GM19463 (cell line): ENCODE measurements around the gene MYH14.
"Not testable (repeated sequence)": the region's sequence is repeated elsewhere in the genome, so short reads cannot be mapped to it uniquely, and the experiment has no call there.

ENCODE experiments used
- ATAC-seq: cut with Tn5 transposase; IDR thresholded peaks from one replicate; pipeline ENCODE4 v1.9.1; 2021; ENCODE audit warnings: mild to moderate bottlenecking, moderate library complexity; ENCODE audit not compliant: unreplicated experiment

Gene MYH14

GRCh38 chr19:50330365-50331078, 127.1 kb downstream of the MYH14 start:
- no peak for ATAC-seq

GRCh38 chr19:50331221-50331993, 128.0 kb downstream of the MYH14 start:
- no peak for ATAC-seq

- no peak for ATAC-seq
These were observed 128.5 kb downstream of the MYH14 start for GRCh38 chr19:50331994-50332243.

DNA sequence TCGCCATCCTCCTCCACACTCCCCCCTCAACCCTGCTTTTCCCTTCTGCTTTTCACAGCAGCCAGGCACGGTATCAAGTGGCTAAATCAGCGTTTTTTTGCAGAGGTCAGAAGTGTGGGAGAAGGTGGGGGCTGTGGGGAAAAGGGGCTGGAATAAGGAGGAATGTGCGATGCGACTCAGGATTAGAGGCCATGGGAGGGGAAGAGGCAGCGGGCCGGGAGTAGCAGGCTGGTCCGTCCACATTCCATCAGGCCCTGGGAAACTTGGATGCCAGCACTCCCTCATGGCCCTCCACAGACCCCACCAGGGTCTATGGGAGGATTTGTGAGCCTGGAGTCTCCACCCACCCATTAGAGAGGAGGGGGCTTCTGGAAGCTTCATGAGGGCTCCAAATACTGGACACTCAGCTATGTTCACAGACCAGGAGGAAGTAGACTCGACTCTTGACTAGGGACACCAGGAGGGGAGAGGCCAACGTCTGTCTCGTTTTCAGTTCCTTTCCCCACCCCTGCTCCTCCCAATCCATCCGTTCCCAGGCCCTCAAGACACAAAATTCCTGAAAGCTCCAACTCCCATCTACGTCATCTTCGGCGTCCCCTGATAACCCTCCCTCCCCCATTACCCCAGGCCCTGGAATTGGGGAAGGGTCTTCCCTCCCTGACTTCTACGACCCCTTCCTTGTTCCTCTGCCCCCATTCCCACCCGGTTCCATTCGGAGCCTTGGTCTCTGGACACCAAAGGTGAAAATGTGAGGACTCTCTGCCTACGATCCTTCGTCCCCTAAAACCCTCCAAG, 129.0 kb downstream of the MYH14 start:
- no peak for ATAC-seq

GRCh38 chr19:50333235-50333736, 129.9 kb downstream of the MYH14 start:
- peak; percentile 50 for ATAC-seq

- peak; percentile 39 for ATAC-seq
These were observed 130.6 kb downstream of the MYH14 start for GRCh38 chr19:50333737-50334617.

DNA sequence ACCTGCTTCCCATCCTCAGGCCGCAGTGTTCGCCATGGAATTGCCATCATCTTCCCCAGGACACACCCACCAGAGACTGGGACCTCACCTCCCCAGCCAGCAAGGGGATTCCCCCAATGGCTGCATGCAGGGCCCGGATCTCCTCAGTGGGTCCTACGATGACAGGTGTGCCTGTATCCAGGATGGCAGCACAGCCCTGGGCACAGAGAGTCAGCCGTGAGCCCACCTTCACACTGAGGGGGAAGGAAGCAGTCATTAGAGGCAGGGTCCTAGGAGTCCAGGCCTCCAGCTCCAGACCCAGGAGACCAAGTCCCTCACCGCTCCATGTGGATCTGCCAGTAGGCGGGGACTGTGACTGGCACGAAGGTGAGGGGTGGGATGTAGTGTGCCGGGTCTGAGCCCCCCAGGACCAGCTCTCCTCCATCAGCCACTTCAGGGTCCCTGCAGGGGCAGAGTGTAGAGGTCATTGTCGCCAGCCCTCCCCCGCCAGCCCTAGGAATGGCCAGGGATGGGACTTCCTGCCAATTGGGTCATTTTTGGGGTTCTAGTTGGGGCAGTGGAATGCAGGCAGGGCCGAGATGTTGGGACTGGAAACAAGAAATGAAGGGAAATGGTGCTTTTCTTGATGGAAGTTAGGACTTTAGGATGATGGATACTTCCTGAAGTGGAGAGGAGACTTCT, 131.5 kb downstream of the MYH14 start:
- no peak for ATAC-seq

DNA sequence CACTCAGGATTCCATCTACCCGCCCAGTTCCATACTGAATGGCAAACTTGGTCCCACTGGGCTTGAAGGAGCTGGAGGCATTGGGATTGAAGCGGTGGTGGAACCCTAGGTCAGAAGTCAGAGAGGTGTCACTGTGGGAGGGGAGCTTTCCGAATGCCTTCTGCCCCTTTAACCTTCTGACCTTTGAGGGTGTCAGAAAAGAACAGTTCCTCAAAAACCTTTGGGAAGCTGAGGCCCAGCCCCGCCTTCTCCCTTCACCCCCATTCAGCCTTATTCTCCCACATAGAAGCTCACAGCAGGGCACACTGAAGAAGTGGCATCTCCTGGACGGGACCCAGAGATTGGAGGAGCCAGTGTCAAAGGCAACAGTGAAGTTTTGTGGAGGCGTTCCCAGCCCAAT, 133.6 kb downstream of the MYH14 start:
- not testable (repeated sequence) for ATAC-seq

GRCh38 chr19:50340331-50340730, 136.9 kb downstream of the MYH14 start:
- no peak for ATAC-seq

DNA sequence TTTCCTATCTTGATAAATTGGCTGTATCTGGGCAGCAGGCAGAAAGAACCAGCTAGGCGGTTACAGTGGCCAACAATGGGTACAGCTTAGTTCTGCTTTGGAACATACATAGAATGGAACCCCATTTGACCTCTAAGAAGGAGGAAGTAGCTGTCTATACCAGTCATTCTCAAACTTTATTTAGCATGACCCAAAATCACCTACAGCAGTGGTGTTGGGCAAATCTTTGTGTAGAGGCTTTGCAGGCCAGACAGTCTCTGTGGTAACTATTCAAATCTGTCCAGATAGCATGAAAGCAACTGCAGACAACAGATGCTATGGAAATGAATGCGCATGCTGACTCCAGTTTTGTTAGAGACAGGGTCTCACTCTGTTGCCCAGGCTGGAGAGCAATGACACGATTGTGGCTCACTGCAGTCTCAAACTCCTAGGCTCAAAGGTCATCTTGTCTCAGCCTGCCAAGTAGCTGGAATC, 137.7 kb downstream of the MYH14 start:
- peak; percentile 65 for ATAC-seq

DNA sequence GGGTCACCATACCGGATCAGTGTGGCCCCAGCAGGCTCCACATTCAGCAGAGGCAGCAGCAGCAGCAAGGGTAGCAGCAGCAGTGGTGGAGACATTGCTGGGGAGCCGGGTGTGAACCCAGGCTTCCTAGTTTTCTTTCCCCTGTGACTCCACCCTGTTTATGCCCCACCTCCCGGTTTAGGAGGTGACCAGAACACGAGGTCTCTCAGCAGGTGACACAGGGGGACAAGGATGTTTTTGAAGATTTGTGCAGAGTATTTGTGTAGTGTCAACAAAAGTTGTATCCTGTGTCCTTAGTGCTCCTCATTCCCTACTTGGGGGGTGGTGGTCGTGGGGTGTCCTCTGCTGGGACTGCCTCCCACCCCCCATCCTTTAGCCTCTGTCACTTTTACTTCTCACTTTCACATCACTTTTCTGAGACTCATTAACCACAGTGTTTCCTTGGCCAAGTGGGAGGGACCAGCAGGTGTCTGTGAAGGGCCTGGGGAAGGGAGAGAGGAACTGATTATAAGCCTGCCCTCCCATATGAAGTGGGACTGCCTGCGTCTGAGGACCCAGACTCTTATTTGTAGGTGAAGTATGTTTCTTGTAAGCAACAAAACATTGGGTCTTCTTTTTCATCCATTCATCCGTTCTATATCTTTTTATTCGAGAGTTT, 141.4 kb downstream of the MYH14 start:
- no peak for ATAC-seq

- peak; percentile 54 for ATAC-seq
These were observed 143.7 kb downstream of the MYH14 start for GRCh38 chr19:50347089-50347581.

DNA sequence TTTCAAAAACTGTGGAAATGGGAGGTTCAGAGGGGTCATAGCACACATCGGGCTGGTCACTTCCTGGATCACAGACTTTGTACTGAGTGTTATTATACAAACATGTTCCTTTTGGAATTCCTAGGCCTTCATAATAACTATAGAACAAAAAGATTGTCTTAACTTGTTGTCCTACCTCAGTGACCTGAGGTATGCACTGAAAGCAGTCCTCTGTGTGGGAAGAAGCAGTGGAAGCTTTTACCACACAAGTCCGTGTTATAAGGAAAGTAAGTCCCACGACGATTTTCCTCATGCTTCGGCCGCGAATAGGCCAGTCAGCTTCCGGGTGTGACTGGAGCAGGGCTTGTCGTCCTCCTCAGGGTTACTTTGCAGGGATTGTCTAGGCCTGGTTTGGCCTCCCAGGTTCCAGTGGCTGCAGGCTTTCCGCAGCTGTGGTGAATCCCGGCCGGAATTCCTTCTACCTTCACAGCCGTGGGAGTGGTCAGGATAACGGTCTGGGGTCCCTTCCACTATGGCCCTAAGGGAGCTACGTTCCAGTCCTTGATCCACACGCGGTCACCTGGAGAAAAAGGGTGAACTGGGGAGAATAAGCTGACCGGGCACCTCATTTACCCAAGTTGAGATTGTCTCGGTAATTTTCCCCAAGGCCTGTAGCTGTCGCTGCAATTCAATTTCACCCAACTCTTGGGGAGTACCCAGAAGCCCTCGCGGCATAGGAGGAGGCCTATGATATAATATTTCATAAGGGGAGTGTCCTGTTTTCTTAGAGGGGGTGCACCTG, 146.0 kb downstream of the MYH14 start:
- ATAC-seq = no peak

DNA sequence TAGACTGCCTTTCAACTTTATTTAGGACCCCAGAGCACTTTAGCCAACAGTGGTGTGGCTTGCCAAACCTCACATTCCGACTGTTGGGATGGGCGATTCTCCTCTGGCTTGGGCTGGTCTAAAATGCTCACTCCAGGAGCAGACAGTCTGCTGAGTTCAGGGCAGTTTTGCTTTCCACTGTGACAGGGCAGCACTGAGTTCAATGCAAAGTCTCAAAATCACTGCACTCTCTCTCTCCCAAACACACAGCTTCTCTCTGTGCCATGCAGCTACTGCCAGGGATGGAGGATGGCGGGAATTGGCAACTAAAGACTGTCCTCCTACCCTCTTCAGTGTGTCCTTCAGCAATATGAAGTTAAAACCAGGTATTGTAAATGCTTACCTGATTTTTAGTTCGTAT, 148.8 kb downstream of the MYH14 start:
- ATAC-seq = no peak

DNA sequence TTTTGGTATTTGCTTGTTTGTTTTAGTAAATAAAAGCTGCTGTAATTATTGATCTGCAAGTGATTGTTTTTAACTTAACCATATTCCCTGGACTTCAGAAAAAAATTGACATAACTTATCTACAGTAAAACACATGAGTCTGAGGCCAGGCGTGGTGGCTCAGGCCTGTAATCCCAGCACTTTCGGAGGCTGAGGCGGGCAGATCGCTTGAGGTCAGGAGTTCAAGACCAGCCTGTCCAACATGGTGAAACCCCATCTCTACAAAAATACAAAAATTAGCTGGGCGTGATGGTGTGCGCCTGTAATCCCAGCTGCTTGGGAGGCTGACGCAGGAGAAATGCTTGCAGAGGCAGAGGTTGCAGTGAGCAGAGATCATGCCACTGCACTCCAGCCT, 150.1 kb downstream of the MYH14 start:
- ATAC-seq = not testable (repeated sequence)

DNA sequence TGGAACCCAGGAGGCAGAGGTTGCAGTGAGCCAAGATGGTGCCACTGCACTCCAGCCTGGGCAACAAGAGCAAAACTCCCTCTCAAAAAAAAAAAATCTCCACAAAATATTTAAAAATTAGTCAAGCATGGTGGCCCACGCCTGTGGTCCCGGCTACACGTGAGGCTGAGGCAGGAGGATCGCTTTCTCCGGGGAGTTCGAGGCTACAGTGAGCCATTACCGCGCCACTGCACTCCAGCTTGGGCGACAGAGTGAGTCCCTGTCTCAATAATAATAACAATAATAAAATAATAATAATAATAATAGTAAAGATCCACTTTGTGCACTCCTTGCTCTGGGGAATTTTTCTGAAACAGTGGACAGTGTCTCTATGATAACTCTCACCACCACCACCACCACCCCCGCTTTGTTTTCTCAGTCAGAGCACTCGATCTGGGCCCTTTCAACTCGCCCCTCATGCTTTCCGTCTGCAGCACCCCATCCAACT, 153.3 kb downstream of the MYH14 start:
- ATAC-seq = no peak

DNA sequence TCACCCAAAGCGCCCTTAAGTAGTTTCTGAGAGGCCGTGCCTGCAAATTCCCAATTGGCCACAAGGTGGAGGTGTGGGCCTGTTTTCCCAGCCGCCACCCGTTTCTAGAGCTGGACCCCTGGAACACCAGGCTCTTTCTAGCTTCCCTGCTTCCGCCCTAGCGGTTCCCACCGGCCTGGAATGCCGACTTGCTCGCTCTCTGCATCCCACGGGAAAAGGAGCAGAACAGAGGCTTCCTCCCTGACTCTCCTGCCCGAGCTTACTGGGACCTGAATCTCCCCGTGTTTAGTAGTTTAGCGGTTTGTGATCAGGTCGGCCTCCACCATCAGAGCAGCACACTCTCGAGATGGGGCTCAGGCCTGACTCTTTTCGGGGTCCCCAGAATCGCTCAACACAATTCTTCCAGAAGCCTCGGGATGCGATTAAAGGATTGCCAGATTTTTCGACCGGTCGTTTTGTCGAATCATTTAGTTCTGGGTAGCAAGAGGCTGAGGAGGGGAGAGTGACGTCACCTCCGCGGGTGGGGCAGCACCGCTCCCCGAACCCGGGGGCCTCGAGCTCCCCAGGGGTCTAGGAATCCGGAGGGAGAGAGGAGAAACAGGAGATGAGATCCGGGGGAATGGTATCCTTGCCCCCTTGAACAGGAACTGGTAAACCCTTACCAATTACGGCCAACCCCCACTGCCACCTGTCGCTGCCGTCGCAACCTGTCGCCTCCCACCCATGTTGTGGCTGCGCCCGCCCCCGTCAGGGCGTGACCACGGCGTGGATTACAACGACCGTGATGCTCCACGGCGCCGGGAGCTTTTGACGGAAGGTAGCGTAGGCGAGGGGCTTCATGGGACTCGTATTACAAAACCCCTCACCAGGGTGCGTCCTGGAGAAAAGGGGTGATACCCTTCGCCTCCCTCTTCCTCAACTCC, 154.0 kb downstream of the MYH14 start:
- peak; percentile 68 for ATAC-seq
